HG03064 (cell line): ENCODE data around the gene SAPCD2.
"Not testable (repeated sequence)": the region's sequence is repeated elsewhere in the genome, so short reads cannot be mapped to it uniquely, and the experiment has no call there.

Experiments
- ATAC-seq: cut with Tn5 transposase; IDR thresholded peaks from one replicate; pipeline ENCODE4 v1.9.1; 2021; ENCODE audit warnings: low read depth; ENCODE audit not compliant: unreplicated experiment

The SAPCD2 gene

GRCh38 chr9:137070201-137070905 is at the start of gene SAPCD2:
SAPCD2 (minus strand) TSS chr9:137070557; CDS start chr9:137070460, 97 bp downstream.
- ATAC-seq: peak; percentile 41

GRCh38 chr9:137118092-137118603 is 47.8 kb upstream of the SAPCD2 start:
- not testable (repeated sequence) for ATAC-seq

GRCh38 chr9:137117269-137117731 is 46.9 kb upstream of the SAPCD2 start:
- no peak for ATAC-seq

- ATAC-seq: no peak
Measured at GRCh38 chr9:137116728-137117127, 46.4 kb upstream of the SAPCD2 start.

- ATAC-seq: no peak
Measured at GRCh38 chr9:137116027-137116507, 45.7 kb upstream of the SAPCD2 start.

- no peak for ATAC-seq
Measured at GRCh38 chr9:137115394-137116026, 45.2 kb upstream of the SAPCD2 start.

GRCh38 chr9:137114613-137115393 is 44.4 kb upstream of the SAPCD2 start, which contains the start of gene DPP7:
DPP7 (minus strand) TSS chr9:137114733; CDS start chr9:137114713, 20 bp downstream.
- peak; percentile 58 for ATAC-seq

- peak; percentile 25 for ATAC-seq
Measured at GRCh38 chr9:137114220-137114612, 43.9 kb upstream of the SAPCD2 start.

- ATAC-seq: no peak
Measured at GRCh38 chr9:137113385-137114159, 43.2 kb upstream of the SAPCD2 start.

GRCh38 chr9:137112564-137113384 is 42.4 kb upstream of the SAPCD2 start:
- no peak for ATAC-seq

GRCh38 chr9:137111788-137112563 is 41.6 kb upstream of the SAPCD2 start:
- ATAC-seq: no peak

- no peak for ATAC-seq
Measured at GRCh38 chr9:137110911-137111787, 40.8 kb upstream of the SAPCD2 start.

- ATAC-seq: no peak
Measured at GRCh38 chr9:137110147-137110910, 40.0 kb upstream of the SAPCD2 start.

GRCh38 chr9:137109250-137110146 is 39.1 kb upstream of the SAPCD2 start:
- no peak for ATAC-seq

- no peak for ATAC-seq
Measured at GRCh38 chr9:137108608-137109249, 38.4 kb upstream of the SAPCD2 start.
